Fibroblast of upper back skin (primary cell): ENCODE measurements around the gene CCDC106.

Source experiments
- DNase-seq: peaks from one replicate; pipeline ENCODE4 v3.0.0-alpha.2; 2013

Gene CCDC106

GRCh38 chr19:55614711-55615542 lies 33.1 kb upstream of the CCDC106 start:
- DNase-seq, result no peak

DNA sequence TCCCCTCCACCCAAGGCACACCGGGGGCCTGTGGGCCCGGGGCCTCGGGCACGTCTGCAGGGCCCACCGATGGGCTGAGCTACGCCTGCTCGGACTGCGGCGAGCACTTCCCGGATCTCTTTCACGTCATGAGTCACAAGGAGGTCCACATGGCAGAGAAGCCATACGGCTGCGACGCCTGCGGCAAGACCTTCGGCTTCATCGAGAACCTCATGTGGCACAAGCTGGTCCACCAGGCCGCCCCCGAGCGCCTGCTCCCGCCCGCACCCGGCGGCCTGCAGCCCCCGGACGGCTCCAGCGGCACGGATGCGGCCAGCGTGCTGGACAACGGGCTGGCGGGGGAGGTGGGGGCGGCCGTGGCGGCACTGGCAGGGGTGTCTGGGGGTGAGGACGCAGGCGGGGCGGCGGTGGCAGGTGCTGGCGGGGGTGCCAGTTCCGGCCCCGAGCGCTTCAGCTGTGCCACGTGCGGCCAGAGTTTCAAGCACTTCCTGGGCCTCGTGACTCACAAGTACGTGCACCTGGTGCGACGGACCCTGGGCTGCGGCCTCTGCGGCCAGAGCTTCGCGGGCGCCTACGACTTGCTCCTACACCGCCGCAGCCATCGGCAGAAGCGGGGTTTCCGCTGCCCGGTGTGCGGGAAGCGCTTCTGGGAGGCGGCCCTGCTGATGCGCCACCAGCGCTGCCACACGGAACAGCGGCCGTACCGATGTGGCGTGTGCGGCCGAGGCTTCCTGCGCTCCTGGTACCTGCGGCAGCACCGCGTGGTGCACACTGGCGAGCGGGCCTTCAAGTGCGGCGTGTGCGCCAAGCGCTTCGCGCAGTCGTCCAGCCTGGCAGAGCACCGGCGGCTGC lies 32.2 kb upstream of the CCDC106 start:
- no peak for DNase-seq

GRCh38 chr19:55616395-55616875 lies 31.6 kb upstream of the CCDC106 start:
- no peak for DNase-seq

- no peak for DNase-seq
Measured at GRCh38 chr19:55617426-55617825, 30.6 kb upstream of the CCDC106 start.

- no peak for DNase-seq
Measured at GRCh38 chr19:55618426-55618825, 29.6 kb upstream of the CCDC106 start.

- peak; percentile 21 for DNase-seq
Measured at GRCh38 chr19:55619286-55619685, 28.7 kb upstream of the CCDC106 start.

GRCh38 chr19:55620410-55621204 lies 27.4 kb upstream of the CCDC106 start:
- DNase-seq, result peak; percentile 88

DNA sequence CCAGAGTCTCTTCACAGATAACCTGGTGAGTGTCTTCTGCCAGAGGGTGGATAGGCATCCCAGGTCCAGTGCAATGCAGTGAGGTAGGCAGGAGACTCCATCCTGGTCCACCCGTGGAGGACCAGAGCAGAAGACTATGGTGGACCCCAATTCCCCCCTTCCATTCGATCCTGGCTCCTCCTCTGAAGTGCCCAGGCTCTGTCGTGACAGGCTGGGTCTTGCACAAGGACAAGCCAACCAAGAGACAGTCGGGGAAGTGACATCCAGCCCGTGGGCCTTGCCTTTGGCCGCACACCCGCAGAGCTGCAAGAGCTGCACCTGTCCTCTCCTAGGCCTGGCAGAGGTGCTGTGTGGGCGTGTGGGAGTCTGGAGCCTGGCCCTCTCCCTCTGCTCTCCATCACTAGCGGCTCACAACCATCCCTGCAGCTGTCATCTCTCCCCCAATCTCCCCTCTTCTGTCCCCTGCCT lies 26.8 kb upstream of the CCDC106 start:
- no peak for DNase-seq

DNA sequence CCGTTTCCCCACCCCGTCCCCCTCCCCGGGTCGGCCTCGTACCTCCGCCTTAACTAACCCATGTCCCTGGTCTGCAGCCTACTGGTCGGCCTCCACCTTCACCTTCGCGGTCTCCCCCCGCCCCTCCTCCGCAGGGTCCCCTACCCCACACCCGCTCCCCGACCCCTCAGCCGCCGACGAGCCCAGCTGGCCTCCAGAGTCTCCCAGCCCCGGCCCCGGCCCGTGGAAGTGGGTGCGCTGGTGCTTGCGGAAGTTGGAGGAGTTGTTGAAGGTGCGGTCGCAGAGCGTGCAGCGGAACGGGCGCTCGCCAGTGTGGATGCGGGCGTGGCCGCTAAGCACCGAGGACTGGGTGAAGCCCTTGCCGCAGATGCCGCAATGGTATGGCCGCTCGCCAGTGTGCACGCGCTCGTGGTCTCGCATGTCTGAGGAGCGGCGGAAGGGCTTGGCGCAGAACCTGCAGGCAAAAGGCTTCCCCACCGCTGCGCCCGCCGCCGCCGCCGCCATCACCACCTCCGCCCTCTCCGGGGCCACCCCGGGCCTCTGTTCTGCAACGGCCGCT lies 26.3 kb upstream of the CCDC106 start:
- no peak for DNase-seq

GRCh38 chr19:55622242-55622969 lies 25.6 kb upstream of the CCDC106 start:
- no peak for DNase-seq

GRCh38 chr19:55623130-55623529 lies 24.9 kb upstream of the CCDC106 start:
- DNase-seq, result no peak

- DNase-seq, result no peak
Measured at GRCh38 chr19:55623561-55623960, 24.5 kb upstream of the CCDC106 start.

DNA sequence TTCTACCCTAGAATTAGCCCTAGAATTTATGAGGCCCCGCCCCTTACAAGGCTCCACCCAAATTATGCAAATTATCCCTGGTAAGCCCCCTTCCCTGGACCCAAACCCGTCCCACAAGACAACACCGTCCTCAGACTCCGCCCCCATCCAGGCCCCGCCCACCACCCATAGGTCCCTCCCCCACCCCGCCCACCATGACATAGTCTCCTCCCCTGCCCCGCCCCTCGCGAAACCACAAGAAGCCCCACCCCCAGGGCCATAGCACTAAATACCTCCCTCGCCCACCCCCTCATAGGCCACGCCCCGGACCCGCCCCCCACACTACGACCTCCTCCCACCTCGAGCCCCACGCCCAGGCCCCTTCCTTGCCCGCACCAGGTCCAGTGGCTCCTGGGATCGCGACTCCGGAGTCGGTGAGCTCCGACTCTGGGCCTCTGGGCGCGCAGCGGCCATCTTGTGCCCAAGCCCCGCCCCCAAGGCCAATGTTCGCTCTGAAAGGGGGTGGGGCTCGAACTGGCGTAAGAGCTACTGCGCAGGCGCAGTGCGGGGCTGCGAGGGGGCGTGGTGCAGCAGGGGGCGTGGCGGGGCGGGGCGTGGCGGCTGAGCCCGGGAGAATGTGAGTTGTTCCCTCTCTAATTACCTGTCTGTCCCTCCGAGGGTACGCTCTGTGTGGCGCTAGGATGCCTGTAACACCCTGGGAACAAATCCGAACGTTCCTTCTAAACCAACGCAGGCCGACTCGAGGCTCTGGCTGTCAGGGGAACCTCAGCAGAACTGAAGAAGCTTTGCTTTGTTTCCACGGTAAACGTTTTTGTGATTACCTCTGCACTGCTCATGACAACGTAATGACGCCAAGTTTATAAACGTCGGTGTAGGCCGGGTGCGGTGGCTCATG lies 23.7 kb upstream of the CCDC106 start, which contains the start of gene ZNF784:
Gene ZNF784, minus strand, starts transcription at position 458 of the 895 bp plus-strand sequence. Its CDS starts 5 bp downstream, at position 453.
- DNase-seq, result peak; percentile 92

GRCh38 chr19:55625004-55625326 lies 23.0 kb upstream of the CCDC106 start:
- DNase-seq, result no peak

DNA sequence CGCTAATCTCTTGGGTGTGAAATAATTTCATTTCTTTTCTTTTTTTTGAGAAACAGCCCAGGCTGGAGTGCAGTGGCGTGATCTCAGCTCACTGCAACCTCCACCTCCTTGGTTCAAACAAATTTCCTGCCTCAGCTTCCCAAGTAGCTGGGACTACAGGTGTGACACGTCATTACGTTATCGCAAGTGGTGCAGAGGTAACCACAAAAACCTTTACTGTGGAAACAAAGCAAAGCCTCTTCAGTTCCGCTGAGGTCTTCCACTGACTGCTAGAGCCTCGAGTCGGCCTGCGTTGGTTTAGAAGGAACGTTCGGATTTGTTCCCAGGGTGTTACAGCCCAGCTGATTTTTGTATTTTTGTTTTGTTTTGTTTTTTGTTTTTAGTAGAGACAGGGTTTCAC lies 21.7 kb upstream of the CCDC106 start:
- DNase-seq, result no peak

DNA sequence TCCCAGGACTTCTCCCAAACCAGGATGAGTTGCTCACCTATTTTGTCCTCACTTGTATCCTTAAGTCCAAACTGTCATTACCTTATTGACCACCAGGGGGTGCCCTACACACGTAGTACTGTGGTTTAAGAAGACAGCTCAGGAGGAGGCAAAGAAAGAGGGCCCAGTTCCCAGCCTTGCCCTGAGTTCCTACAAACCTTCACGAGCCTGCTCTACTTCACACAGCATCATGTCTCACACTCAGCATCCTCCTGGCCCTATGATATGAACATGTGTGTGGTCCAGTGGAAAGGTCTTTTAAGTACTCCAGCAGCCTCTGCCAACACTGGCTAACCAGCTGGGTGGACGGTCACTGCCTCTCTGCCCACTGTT lies 15.6 kb upstream of the CCDC106 start:
- DNase-seq, result peak; percentile 93

GRCh38 chr19:55633861-55634260 lies 14.2 kb upstream of the CCDC106 start:
- DNase-seq, result no peak

DNA sequence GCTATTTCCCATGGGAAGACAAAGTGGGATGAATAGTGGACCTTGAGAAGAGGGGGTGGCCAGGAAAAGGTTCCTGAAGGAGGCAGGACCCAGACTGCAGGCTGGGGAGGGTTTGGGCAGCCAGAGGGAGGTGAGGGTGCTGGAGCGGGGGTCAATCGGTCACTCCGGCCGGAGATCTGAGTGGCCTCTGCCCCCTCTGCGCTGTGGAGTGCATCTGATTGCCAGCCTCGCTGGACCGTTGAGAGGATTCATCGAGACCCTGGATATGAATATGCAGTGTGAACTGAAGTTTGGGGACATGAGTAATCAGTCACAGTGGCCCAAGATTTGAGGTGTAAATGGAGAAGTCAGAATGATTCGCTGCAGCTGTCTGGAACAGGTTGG lies 12.7 kb upstream of the CCDC106 start:
- no peak for DNase-seq

DNA sequence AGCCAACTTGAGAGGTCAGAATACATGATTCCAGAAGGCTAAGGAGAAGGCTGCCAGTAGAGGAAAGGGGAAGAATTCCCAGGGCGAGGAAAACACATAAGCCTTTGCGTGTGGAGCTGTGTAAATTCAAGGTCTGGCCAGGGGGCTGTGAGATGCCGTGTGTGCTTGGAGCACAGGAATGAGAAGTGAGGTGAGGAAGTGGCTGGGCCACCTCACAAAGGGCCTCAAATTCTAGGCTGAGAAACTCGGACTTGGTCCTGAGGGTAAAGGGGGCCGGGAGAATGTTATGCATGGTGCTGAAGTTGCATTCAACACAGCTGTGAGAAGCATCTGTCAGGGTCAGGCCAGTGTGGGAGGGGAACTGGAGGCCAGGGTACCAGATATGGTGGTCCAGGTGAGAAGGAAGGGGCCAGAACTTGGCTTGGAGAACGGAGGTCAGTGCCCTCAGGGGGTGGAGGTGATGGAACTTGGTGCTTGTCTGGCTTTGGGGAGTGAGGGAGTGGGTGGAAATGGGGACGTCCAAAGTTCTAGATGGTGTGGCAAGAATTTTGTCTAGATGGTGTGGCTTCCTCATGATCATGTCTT lies 12.1 kb upstream of the CCDC106 start:
- DNase-seq, result no peak

DNA sequence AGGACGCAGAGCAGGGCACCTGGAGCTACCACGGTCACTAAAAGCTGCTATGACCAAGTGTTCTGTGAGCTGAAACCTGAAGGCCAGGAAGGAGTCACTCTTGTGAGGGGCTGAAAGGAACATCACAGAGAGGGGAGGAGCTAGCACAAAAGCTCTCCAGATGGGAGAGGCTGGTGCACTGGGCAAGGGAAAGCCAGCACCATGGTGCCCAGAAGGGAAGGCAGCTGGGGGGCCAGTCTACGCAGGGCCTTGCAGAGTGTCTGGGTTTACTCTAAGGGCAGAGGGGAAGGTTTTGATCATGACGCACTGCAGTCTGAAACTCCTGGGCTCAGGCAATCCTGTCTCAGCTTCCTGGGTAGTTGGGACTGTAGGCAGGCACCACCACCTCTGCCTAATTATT lies 11.3 kb upstream of the CCDC106 start:
- DNase-seq, result no peak

DNA sequence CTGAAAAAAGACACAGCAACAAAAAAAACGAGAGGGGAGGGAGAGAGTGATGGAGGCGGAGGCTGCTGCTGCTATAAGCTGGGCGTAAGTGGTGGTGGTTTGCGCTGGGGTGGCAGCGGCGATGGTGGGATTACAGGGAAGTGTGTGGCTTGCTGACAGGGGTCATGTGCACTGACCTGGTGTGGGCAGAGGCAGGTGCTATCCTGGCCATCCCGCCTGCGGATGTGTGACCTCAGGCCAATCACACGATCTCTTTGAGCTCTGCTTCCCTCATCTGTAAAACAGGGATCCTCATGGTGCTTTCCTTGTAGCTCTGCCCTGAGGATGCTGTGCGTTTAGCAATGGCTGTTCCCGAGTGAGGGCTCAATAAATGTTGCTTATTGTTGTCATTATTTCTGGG lies 10.5 kb upstream of the CCDC106 start:
- no peak for DNase-seq
